GM21786 (cell line): ENCODE results near the gene KRTAP27-1.

ENCODE experiments used
- ATAC-seq: cut with Tn5 transposase; IDR thresholded peaks from one replicate; pipeline ENCODE4 v1.9.1; 2021; ENCODE audit not compliant: unreplicated experiment

Gene KRTAP27-1

GRCh38 chr21:30305136-30305535 lies 32.4 kb downstream of the KRTAP27-1 start:
- ATAC-seq, result no peak

- ATAC-seq, result no peak
Measured at GRCh38 chr21:30289215-30289614, 48.3 kb downstream of the KRTAP27-1 start, which contains the start of gene KRTAP25-1. Gene KRTAP25-1, minus strand, starts transcription at chr21:30289514. Its CDS starts 24 bp downstream, at chr21:30289490.
